GM12874 (cell line): ENCODE data around the gene TMEM135.

Experiments used
- CTCF ChIP-seq: IDR thresholded peaks from 2 replicates; pipeline ENCODE4 v1.5.1; 2011; ENCODE audit warnings: low read depth, mild to moderate bottlenecking, control low read depth, low read length, moderate library complexity; ENCODE audit not compliant: insufficient read depth

TMEM135 gene

GRCh38 chr11:87180742-87181141, 143.0 kb downstream of the TMEM135 start:
- TF ChIP-seq CTCF, result no peak

- TF ChIP-seq CTCF, result no peak
Measured at GRCh38 chr11:87181143-87181542, 143.4 kb downstream of the TMEM135 start.

DNA sequence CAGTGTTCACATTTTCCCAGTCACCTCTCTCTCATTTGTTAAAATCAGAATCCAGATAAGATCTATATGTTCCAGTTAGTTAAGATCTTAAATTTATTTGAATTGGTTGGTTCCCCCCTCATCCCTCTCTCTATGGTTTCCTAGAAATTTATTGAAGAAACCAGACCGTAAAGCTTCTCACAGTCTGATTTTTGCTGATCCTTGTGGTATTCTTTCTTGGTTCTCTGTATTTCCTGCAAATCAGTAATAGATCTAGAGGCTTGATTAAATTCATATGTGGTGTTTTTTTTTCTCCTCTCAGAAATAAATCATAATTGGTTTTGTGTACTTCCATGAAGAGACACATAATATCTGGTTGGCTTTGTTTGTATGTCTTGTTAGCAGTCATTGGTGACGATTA, 147.5 kb downstream of the TMEM135 start:
- no peak for TF ChIP-seq CTCF

DNA sequence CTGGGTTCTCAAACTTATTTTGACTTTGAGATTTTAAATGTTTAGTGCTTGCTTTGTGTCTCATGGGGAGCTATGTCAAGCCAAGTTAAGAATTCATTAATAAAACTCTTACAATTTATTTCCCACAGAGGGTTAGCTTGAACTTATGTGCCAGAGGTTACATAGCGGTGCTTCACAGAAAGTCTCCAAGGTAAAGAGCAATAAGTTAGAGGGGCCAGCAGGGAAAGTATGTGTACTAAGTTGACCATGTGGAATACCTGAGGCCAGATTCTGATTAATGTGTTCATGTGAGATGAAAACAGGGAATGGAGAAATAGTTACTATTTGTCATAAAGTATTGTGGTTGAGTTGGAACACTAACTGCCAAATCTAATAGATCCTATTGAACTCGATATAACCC, 149.3 kb downstream of the TMEM135 start:
- TF ChIP-seq CTCF, result no peak

DNA sequence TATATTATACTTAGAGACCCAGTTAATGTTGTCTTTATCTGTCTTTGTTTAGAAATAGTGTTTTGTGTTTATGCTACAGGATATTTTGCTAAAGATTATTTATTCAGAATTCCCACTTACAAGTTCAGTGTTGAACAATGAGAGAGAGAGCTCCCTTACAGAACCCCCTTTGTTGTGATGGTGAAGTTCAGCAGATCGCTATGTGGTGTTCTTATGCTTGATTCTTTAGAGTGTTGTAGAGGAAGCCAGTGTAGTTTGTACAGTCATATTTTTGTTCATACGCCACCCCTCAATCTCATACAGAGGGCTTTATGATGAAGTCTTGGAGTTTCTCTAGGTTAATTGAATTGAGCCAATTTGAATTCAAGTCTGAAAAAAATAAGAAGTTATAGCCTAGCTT, 150.2 kb downstream of the TMEM135 start:
- no peak for TF ChIP-seq CTCF

- TF ChIP-seq CTCF, result no peak
Measured at GRCh38 chr11:87190071-87190470, 152.3 kb downstream of the TMEM135 start.

GRCh38 chr11:87193756-87194470, 156.2 kb downstream of the TMEM135 start:
- TF ChIP-seq CTCF, result no peak
